GM23338 (cell line): ENCODE measurements around the gene WFDC8. TPM values are rescaled to one million over a fixed set of nuclear protein-coding genes. Genes with fewer than 3 reads are reported as not detected.

ENCODE experiments used
- ATAC-seq: fragments of 200-7000 bp; cut with Tn5 transposase; 3 replicates; pipeline ENCODE4 v1.9.1; 2020
- DNase-seq: peaks from one replicate; pipeline ENCODE4 v3.0.0-alpha.2; 2015; ENCODE audit warnings: low spot score
- H2AFZ ChIP-seq: fragments of 200-600 bp; sonication (generic); 2 replicates; pipeline ENCODE4 v1.8.0; 2016; ENCODE audit warnings: antibody characterized with exemption, mild to moderate bottlenecking, moderate library complexity
- H3F3A ChIP-seq: fragments of 200-600 bp; sonication (generic); replicated peaks from 2 replicates; pipeline ENCODE4 v1.8.0; 2017; ENCODE audit warnings: antibody characterized with exemption, mixed run types, low read depth
- H3K27ac ChIP-seq: fragments of 200-600 bp; sonication (generic); 2 replicates; pipeline ENCODE4 v1.6.1; 2016; ENCODE audit warnings: low read depth
- H3K27me3 ChIP-seq: fragments of 200-600 bp; sonication (generic); 2 replicates; pipeline ENCODE4 v1.8.0; 2016; ENCODE audit warnings: mild to moderate bottlenecking, mixed run types, moderate library complexity; ENCODE audit not compliant: insufficient read depth
- H3K36me3 ChIP-seq: fragments of 200-600 bp; sonication (generic); 2 replicates; pipeline ENCODE4 v1.8.0; 2016; ENCODE audit warnings: mild to moderate bottlenecking; ENCODE audit not compliant: insufficient read depth
- H3K4me1 ChIP-seq: fragments of 200-600 bp; sonication (generic); 2 replicates; pipeline ENCODE4 v1.8.0; 2016; ENCODE audit warnings: mild to moderate bottlenecking, moderate library complexity; ENCODE audit not compliant: insufficient read depth
- H3K4me2 ChIP-seq: fragments of 200-600 bp; sonication (generic); 2 replicates; pipeline ENCODE4 v1.7.1; 2017; ENCODE audit warnings: mixed run types
- H3K4me3 ChIP-seq: fragments of 200-600 bp; sonication (generic); 2 replicates; pipeline ENCODE4 v1.6.1; 2016; ENCODE audit warnings: mixed run types
- H3K79me2 ChIP-seq: fragments of 200-600 bp; sonication (generic); replicated peaks from 2 replicates; pipeline ENCODE4 v1.8.0; 2017; ENCODE audit warnings: mild to moderate bottlenecking; ENCODE audit not compliant: insufficient read depth
- H3K9me2 ChIP-seq: fragments of 200-600 bp; sonication (generic); 2 replicates; pipeline ENCODE4 v1.8.0; 2017; ENCODE audit not compliant: insufficient read depth
- H4K20me1 ChIP-seq: fragments of 200-600 bp; sonication (generic); replicated peaks from 2 replicates; pipeline ENCODE4 v1.8.0; 2017; ENCODE audit warnings: mild to moderate bottlenecking; ENCODE audit not compliant: insufficient read depth
- H3K27ac Mint-ChIP-seq: 2 replicates; pipeline ENCODE4 v1.8.0; 2020; ENCODE audit warnings: inconsistent platforms, mild to moderate bottlenecking, moderate library complexity, mixed read lengths
- H3K27me3 Mint-ChIP-seq: 3 replicates; pipeline ENCODE4 v1.8.0; 2022; ENCODE audit warnings: low read depth, mild to moderate bottlenecking, moderate library complexity, mixed read lengths, inconsistent platforms; ENCODE audit not compliant: insufficient read depth, poor library complexity
- H3K36me3 Mint-ChIP-seq: 3 replicates; pipeline ENCODE4 v1.8.0; 2021; ENCODE audit warnings: low read depth, mild to moderate bottlenecking, inconsistent platforms, moderate library complexity, mixed read lengths
- H3K4me1 Mint-ChIP-seq: 3 replicates; pipeline ENCODE4 v1.8.0; 2020; ENCODE audit warnings: mild to moderate bottlenecking, inconsistent platforms, mixed read lengths
- H3K4me3 Mint-ChIP-seq: 3 replicates; pipeline ENCODE4 v1.8.0; 2021; ENCODE audit warnings: moderate library complexity, mild to moderate bottlenecking, inconsistent platforms, mixed read lengths
- H3K9me3 Mint-ChIP-seq: 3 replicates; pipeline ENCODE4 v1.8.0; 2020; ENCODE audit warnings: moderate library complexity, mild to moderate bottlenecking, inconsistent platforms, mixed read lengths
- CREB1 ChIP-seq: fragments of 250-450 bp; sonication (Bioruptor Pico); IDR thresholded peaks from 2 replicates; pipeline ENCODE4 v1.5.0; 2020; ENCODE audit warnings: low read depth, mild to moderate bottlenecking, moderate library complexity
- EZH2 ChIP-seq: fragments of 200-600 bp; sonication (generic); IDR thresholded peaks from one replicate; pipeline ENCODE4 v1.8.0; 2017; ENCODE audit warnings: antibody characterized with exemption, mild to moderate bottlenecking, low read depth; ENCODE audit not compliant: unreplicated experiment
- EZH2phosphoT487 ChIP-seq: fragments of 200-600 bp; sonication (generic); IDR thresholded peaks from one replicate; pipeline ENCODE4 v1.8.1; 2018; ENCODE audit warnings: antibody characterized with exemption; ENCODE audit not compliant: unreplicated experiment
- JUNB ChIP-seq: IDR thresholded peaks from one replicate; pipeline ENCODE4 v1.6.1; 2016; ENCODE audit warnings: antibody characterized with exemption; ENCODE audit not compliant: unreplicated experiment
- NANOG ChIP-seq: IDR thresholded peaks from 2 replicates; pipeline ENCODE4 v1.6.1; 2016; ENCODE audit warnings: antibody characterized with exemption, borderline replicate concordance
- POLR2AphosphoS5 ChIP-seq: IDR thresholded peaks from 2 replicates; pipeline ENCODE4 v1.6.1; 2016; ENCODE audit warnings: antibody characterized with exemption, low read depth
- STAT1 ChIP-seq: IDR thresholded peaks from one replicate; pipeline ENCODE4 v1.6.1; 2016; ENCODE audit warnings: antibody characterized with exemption; ENCODE audit not compliant: unreplicated experiment
- ZNF114 ChIP-seq: fragments of 250-450 bp; sonication (Bioruptor Pico); IDR thresholded peaks from 2 replicates; pipeline ENCODE4 v1.5.0; 2020; ENCODE audit warnings: mild to moderate bottlenecking, moderate library complexity
- ZNF331 ChIP-seq: fragments of 250-450 bp; sonication (Bioruptor Pico); IDR thresholded peaks from 2 replicates; pipeline ENCODE4 v1.5.0; 2020; ENCODE audit warnings: low read depth, mild to moderate bottlenecking, moderate library complexity
- polyA plus RNA-seq: library from polyadenylated mRNA; unstranded; fragments of >200 nt; fragmentation: Nextera tagmentation; extraction: Ambion mirVana; gene quantifications from 2 replicates; pipeline ENCODE4 v1.2.1, GENCODE V29; 2016
- total RNA-seq: library from RNA; depleted of rRNA; stranded (reverse); fragments of >200 nt; shearing (Covaris generic); gene quantifications from 2 replicates; pipeline ENCODE4 v1.2.3, GENCODE V29; 2014
- TF ChIP-seq, protein P1 (sequence below): IDR thresholded peaks from one replicate; pipeline ENCODE4 v1.6.1; 2018; ENCODE audit warnings: antibody characterized with exemption; ENCODE audit not compliant: unreplicated experiment
- TF ChIP-seq, protein P2 (sequence below): IDR thresholded peaks from 2 replicates; pipeline ENCODE4 v1.6.1; 2016; ENCODE audit warnings: antibody characterized with exemption
- TF ChIP-seq, protein P3 (sequence below), 2 experiments: fragments of 200-600 bp in 1 of 2; sonication (generic) in 1 of 2; conservative IDR thresholded peaks; 2 replicates each; pipeline versions ENCODE4 v1.5.1 to v1.6.1; 2016 to 2017; ENCODE audit warnings: antibody characterized with exemption in 2 of 2, low read depth in 2 of 2, mild to moderate bottlenecking in 2 of 2, moderate library complexity in 1 of 2
- TF ChIP-seq, protein P4 (sequence below): fragments of 250-450 bp; sonication (Bioruptor Pico); IDR thresholded peaks from 2 replicates; pipeline ENCODE4 v1.5.0; 2020; ENCODE audit warnings: mild to moderate bottlenecking, moderate library complexity

WFDC8 gene
- total and polyA plus RNA-seq, 2 experiments from 2014 or later, result 0.23 TPM; not detected in 1

DNA sequence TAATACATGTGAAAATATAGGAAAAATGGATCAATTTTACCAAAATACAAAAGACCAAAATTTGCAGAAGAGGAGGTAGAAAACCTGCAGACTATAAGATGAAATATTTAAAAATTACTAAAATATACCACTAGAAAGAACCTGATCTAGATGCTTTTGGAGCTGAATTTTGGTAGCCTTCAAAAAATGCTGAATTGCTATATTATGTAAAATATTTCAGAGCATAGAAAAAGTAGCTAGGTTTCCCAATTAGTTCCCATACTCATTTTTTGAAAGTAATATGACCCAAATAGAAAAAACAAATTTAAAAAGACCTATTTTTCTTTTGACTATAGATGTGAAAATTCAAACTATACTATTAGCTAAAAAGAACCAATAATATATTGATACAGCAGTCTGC, 28.3 kb downstream of the WFDC8 start (continued):
- TF ChIP-seq EZH2 (no peak), JUNB (no peak), CREB1 (CRISPR knock-in tag) (no peak)

DNA sequence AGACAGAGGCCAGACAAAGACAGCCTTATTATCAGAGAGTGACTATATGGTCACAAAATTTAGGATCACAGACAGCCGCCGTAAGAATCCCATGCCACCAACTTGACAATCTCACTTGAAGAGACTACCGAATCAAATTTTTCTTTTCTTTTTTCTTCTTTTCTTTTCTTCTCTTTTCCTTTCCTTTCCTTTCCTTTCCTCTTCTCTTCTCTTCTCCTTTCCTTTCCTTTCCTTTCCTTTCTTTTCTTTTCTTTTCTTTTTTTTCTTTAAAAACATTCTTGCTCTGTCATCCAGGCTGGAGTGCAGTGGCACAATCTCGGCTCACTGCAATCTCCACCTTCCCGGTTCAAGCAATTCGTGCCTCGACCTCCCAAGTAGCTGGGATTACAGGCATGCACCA, 30.7 kb downstream of the WFDC8 start:
- Histone ChIP-seq H3K4me3 (no peak overlapping the region), H3F3A (no peaks in the 10 kb centered on the region), H3K4me2 (no peak overlapping the region), H3K27ac (no peak overlapping the region), H3K4me1 (no peaks in the 10 kb centered on the region), H2AFZ (no peak overlapping the region), H3K79me2 (no peaks in the 10 kb centered on the region), H3K9me2 (peaks cover 22% of the 10 kb centered on the region), H3K36me3 (no peaks in the 10 kb centered on the region), H3K27me3 (no peaks in the 10 kb centered on the region), H4K20me1 (no peaks in the 10 kb centered on the region)
- no peak overlapping the region for H3K4me3 Mint-ChIP-seq
- no peak for TF ChIP-seq STAT1
- TF ChIP-seq, protein P1, sequence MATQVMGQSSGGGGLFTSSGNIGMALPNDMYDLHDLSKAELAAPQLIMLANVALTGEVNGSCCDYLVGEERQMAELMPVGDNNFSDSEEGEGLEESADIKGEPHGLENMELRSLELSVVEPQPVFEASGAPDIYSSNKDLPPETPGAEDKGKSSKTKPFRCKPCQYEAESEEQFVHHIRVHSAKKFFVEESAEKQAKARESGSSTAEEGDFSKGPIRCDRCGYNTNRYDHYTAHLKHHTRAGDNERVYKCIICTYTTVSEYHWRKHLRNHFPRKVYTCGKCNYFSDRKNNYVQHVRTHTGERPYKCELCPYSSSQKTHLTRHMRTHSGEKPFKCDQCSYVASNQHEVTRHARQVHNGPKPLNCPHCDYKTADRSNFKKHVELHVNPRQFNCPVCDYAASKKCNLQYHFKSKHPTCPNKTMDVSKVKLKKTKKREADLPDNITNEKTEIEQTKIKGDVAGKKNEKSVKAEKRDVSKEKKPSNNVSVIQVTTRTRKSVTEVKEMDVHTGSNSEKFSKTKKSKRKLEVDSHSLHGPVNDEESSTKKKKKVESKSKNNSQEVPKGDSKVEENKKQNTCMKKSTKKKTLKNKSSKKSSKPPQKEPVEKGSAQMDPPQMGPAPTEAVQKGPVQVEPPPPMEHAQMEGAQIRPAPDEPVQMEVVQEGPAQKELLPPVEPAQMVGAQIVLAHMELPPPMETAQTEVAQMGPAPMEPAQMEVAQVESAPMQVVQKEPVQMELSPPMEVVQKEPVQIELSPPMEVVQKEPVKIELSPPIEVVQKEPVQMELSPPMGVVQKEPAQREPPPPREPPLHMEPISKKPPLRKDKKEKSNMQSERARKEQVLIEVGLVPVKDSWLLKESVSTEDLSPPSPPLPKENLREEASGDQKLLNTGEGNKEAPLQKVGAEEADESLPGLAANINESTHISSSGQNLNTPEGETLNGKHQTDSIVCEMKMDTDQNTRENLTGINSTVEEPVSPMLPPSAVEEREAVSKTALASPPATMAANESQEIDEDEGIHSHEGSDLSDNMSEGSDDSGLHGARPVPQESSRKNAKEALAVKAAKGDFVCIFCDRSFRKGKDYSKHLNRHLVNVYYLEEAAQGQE, result no peak
- no peak for TF ChIP-seq EZH2phosphoT487
- no peak for TF ChIP-seq EZH2
- TF ChIP-seq, protein P2, sequence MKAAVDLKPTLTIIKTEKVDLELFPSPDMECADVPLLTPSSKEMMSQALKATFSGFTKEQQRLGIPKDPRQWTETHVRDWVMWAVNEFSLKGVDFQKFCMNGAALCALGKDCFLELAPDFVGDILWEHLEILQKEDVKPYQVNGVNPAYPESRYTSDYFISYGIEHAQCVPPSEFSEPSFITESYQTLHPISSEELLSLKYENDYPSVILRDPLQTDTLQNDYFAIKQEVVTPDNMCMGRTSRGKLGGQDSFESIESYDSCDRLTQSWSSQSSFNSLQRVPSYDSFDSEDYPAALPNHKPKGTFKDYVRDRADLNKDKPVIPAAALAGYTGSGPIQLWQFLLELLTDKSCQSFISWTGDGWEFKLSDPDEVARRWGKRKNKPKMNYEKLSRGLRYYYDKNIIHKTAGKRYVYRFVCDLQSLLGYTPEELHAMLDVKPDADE, result no peak
- no peak for TF ChIP-seq JUNB
- TF ChIP-seq ZNF331 (CRISPR knock-in tag), result no peak
- TF ChIP-seq NANOG, result no peak
- TF ChIP-seq ZNF114 (CRISPR knock-in tag), result no peak
- no peak for TF ChIP-seq CREB1 (CRISPR knock-in tag)
- no peak for TF ChIP-seq POLR2AphosphoS5
- TF ChIP-seq, protein P3, sequence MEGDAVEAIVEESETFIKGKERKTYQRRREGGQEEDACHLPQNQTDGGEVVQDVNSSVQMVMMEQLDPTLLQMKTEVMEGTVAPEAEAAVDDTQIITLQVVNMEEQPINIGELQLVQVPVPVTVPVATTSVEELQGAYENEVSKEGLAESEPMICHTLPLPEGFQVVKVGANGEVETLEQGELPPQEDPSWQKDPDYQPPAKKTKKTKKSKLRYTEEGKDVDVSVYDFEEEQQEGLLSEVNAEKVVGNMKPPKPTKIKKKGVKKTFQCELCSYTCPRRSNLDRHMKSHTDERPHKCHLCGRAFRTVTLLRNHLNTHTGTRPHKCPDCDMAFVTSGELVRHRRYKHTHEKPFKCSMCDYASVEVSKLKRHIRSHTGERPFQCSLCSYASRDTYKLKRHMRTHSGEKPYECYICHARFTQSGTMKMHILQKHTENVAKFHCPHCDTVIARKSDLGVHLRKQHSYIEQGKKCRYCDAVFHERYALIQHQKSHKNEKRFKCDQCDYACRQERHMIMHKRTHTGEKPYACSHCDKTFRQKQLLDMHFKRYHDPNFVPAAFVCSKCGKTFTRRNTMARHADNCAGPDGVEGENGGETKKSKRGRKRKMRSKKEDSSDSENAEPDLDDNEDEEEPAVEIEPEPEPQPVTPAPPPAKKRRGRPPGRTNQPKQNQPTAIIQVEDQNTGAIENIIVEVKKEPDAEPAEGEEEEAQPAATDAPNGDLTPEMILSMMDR (conservative IDR thresholded peaks at IDR 0.05; ENCODE audit: low read depth in 2 of 2), result no peak
- TF ChIP-seq, protein P4, sequence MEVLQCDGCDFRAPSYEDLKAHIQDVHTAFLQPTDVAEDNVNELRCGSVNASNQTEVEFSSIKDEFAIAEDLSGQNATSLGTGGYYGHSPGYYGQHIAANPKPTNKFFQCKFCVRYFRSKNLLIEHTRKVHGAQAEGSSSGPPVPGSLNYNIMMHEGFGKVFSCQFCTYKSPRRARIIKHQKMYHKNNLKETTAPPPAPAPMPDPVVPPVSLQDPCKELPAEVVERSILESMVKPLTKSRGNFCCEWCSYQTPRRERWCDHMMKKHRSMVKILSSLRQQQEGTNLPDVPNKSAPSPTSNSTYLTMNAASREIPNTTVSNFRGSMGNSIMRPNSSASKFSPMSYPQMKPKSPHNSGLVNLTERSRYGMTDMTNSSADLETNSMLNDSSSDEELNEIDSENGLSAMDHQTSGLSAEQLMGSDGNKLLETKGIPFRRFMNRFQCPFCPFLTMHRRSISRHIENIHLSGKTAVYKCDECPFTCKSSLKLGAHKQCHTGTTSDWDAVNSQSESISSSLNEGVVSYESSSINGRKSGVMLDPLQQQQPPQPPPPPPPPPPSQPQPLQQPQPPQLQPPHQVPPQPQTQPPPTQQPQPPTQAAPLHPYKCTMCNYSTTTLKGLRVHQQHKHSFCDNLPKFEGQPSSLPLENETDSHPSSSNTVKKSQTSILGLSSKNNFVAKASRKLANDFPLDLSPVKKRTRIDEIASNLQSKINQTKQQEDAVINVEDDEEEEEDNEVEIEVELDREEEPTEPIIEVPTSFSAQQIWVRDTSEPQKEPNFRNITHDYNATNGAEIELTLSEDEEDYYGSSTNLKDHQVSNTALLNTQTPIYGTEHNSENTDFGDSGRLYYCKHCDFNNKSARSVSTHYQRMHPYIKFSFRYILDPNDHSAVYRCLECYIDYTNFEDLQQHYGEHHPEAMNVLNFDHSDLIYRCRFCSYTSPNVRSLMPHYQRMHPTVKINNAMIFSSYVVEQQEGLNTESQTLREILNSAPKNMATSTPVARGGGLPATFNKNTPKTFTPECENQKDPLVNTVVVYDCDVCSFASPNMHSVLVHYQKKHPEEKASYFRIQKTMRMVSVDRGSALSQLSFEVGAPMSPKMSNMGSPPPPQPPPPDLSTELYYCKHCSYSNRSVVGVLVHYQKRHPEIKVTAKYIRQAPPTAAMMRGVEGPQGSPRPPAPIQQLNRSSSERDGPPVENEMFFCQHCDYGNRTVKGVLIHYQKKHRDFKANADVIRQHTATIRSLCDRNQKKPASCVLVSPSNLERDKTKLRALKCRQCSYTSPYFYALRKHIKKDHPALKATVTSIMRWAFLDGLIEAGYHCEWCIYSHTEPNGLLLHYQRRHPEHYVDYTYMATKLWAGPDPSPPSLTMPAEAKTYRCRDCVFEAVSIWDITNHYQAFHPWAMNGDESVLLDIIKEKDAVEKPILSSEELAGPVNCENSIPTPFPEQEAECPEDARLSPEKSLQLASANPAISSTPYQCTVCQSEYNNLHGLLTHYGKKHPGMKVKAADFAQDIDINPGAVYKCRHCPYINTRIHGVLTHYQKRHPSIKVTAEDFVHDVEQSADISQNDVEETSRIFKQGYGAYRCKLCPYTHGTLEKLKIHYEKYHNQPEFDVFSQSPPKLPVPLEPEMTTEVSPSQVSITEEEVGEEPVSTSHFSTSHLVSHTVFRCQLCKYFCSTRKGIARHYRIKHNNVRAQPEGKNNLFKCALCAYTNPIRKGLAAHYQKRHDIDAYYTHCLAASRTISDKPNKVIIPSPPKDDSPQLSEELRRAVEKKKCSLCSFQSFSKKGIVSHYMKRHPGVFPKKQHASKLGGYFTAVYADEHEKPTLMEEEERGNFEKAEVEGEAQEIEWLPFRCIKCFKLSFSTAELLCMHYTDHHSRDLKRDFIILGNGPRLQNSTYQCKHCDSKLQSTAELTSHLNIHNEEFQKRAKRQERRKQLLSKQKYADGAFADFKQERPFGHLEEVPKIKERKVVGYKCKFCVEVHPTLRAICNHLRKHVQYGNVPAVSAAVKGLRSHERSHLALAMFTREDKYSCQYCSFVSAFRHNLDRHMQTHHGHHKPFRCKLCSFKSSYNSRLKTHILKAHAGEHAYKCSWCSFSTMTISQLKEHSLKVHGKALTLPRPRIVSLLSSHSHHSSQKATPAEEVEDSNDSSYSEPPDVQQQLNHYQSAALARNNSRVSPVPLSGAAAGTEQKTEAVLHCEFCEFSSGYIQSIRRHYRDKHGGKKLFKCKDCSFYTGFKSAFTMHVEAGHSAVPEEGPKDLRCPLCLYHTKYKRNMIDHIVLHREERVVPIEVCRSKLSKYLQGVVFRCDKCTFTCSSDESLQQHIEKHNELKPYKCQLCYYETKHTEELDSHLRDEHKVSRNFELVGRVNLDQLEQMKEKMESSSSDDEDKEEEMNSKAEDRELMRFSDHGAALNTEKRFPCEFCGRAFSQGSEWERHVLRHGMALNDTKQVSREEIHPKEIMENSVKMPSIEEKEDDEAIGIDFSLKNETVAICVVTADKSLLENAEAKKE, result no peak
- H3K27me3 Mint-ChIP-seq, result peaks cover 1% of the 10 kb centered on the region
- ATAC-seq (no peak), DNase-seq (no peak)
- peaks cover 8% of the 10 kb centered on the region; the same call in 2 of the 3 replicates for H3K4me1 Mint-ChIP-seq
- no peaks in the 10 kb centered on the region; the same call in 2 of the 3 replicates for H3K9me3 Mint-ChIP-seq
- no peaks in the 10 kb centered on the region; the same call in 1 of the 3 replicates for H3K36me3 Mint-ChIP-seq
- H3K27ac Mint-ChIP-seq, result no peak overlapping the region
